Central memory CD8-positive, alpha-beta T cell (primary cell): ENCODE results near the gene GNB1.

ENCODE experiments used
- ATAC-seq: fragments of 150-1000 bp; cut with Tn5 transposase; replicated peaks from 2 replicates; pipeline ENCODE4 v1.10.0; 2022; ENCODE audit warnings: mild to moderate bottlenecking, moderate FRiP score, moderate number of reproducible peaks; ENCODE audit not compliant: poor library complexity, severe bottlenecking; ENCODE audit errors: extremely low read depth
- DNase-seq, 2 donors: peaks; one replicate each; pipeline ENCODE4 v3.0.0; 2021; ENCODE audit warnings: low spot score in 2 of 2
- H3K27ac Mint-ChIP-seq: one replicate; pipeline ENCODE4 v1.8.0; 2022; ENCODE audit warnings: low read depth, mild to moderate bottlenecking, moderate library complexity, mixed read lengths
- H3K27me3 Mint-ChIP-seq: one replicate; pipeline ENCODE4 v1.8.0; 2022; ENCODE audit warnings: mixed read lengths
- H3K36me3 Mint-ChIP-seq: one replicate; pipeline ENCODE4 v1.8.0; 2022; ENCODE audit warnings: mild to moderate bottlenecking, moderate library complexity, mixed read lengths; ENCODE audit not compliant: insufficient read depth
- H3K4me1 Mint-ChIP-seq: one replicate; pipeline ENCODE4 v1.8.0; 2022; ENCODE audit warnings: mixed read lengths
- H3K4me3 Mint-ChIP-seq: one replicate; pipeline ENCODE4 v1.8.0; 2022; ENCODE audit warnings: mild to moderate bottlenecking, moderate library complexity, mixed read lengths
- H3K9me3 Mint-ChIP-seq: one replicate; pipeline ENCODE4 v1.8.0; 2022; ENCODE audit warnings: mixed read lengths

Gene GNB1

GRCh38 chr1:1793481-1794244 is 97.2 kb downstream of the GNB1 start:
- ATAC-seq (no peak), DNase-seq (no peak)
- Mint-ChIP-seq H3K27ac (peak overlapping the region; percentile 77), H3K9me3 (no peaks in the 10 kb centered on the region), H3K27me3 (no peaks in the 10 kb centered on the region), H3K4me3 (no peak overlapping the region), H3K4me1 (peaks cover 31% of the 10 kb centered on the region), H3K36me3 (peaks cover 68% of the 10 kb centered on the region)

- Mint-ChIP-seq H3K9me3 (no peaks in the 10 kb centered on the region), H3K4me3 (no peak overlapping the region), H3K27me3 (no peaks in the 10 kb centered on the region), H3K27ac (peak overlapping the region; percentile 34), H3K36me3 (peaks cover 81% of the 10 kb centered on the region), H3K4me1 (peaks cover 15% of the 10 kb centered on the region)
- ATAC-seq: no peak
- DNase-seq: no peak
These were observed 102.0 kb downstream of the GNB1 start for GRCh38 chr1:1788646-1789431.

GRCh38 chr1:1788136-1788535 is 102.8 kb downstream of the GNB1 start:
- ATAC-seq (no peak), DNase-seq (no peak)
- Mint-ChIP-seq H3K9me3 (no peaks in the 10 kb centered on the region), H3K27ac (no peak overlapping the region), H3K4me3 (no peak overlapping the region), H3K4me1 (peaks cover 11% of the 10 kb centered on the region), H3K36me3 (peaks cover 82% of the 10 kb centered on the region), H3K27me3 (no peaks in the 10 kb centered on the region)

GRCh38 chr1:1786836-1787605 is 103.9 kb downstream of the GNB1 start:
- Mint-ChIP-seq H3K4me3 (no peak overlapping the region), H3K27ac (no peak overlapping the region), H3K36me3 (peaks cover 72% of the 10 kb centered on the region), H3K27me3 (no peaks in the 10 kb centered on the region), H3K9me3 (no peaks in the 10 kb centered on the region), H3K4me1 (peaks cover 15% of the 10 kb centered on the region)
- DNase-seq: no peak
- no peak for ATAC-seq

- H3K36me3 Mint-ChIP-seq: peaks cover 66% of the 10 kb centered on the region
- no peaks in the 10 kb centered on the region for H3K9me3 Mint-ChIP-seq
- H3K4me1 Mint-ChIP-seq: peaks cover 28% of the 10 kb centered on the region
- no peak overlapping the region for H3K4me3 Mint-ChIP-seq
- no peaks in the 10 kb centered on the region for H3K27me3 Mint-ChIP-seq
- DNase-seq: no peak
- no peak for ATAC-seq
- H3K27ac Mint-ChIP-seq: no peak overlapping the region
These were observed 105.2 kb downstream of the GNB1 start for GRCh38 chr1:1785666-1786065.

- no peak for DNase-seq
- Mint-ChIP-seq H3K27me3 (no peaks in the 10 kb centered on the region), H3K27ac (no peak overlapping the region), H3K36me3 (peaks cover 62% of the 10 kb centered on the region), H3K9me3 (no peaks in the 10 kb centered on the region), H3K4me3 (no peak overlapping the region), H3K4me1 (peaks cover 35% of the 10 kb centered on the region)
- ATAC-seq: no peak
These were observed 106.0 kb downstream of the GNB1 start for GRCh38 chr1:1784933-1785332.

GRCh38 chr1:1783320-1783719 is 107.6 kb downstream of the GNB1 start:
- DNase-seq (no peak), ATAC-seq (no peak)
- peaks cover 56% of the 10 kb centered on the region for H3K36me3 Mint-ChIP-seq
- peak overlapping the region; percentile 51 for H3K4me3 Mint-ChIP-seq
- H3K4me1 Mint-ChIP-seq: peaks cover 37% of the 10 kb centered on the region
- H3K27me3 Mint-ChIP-seq: no peaks in the 10 kb centered on the region
- peak overlapping the region; percentile 80 for H3K27ac Mint-ChIP-seq
- H3K9me3 Mint-ChIP-seq: no peaks in the 10 kb centered on the region

- Mint-ChIP-seq H3K4me3 (peak overlapping the region; percentile 51), H3K36me3 (peaks cover 49% of the 10 kb centered on the region)
These were observed 108.3 kb downstream of the GNB1 start for GRCh38 chr1:1782399-1783221.

GRCh38 chr1:1781526-1781903 is 109.4 kb downstream of the GNB1 start:
- Mint-ChIP-seq H3K36me3 (peaks cover 42% of the 10 kb centered on the region), H3K27me3 (no peaks in the 10 kb centered on the region), H3K4me1 (peaks cover 46% of the 10 kb centered on the region), H3K9me3 (no peaks in the 10 kb centered on the region), H3K27ac (peak overlapping the region; percentile 92), H3K4me3 (peak overlapping the region; percentile 80)
- no peak for DNase-seq
- ATAC-seq: no peak

More at GRCh38 chr1:1782399-1783221, 108.3 kb downstream of the GNB1 start:
- no peaks in the 10 kb centered on the region for H3K9me3 Mint-ChIP-seq
- no peak for ATAC-seq
- peaks cover 37% of the 10 kb centered on the region for H3K4me1 Mint-ChIP-seq
- peak overlapping the region; percentile 80 for H3K27ac Mint-ChIP-seq
- no peaks in the 10 kb centered on the region for H3K27me3 Mint-ChIP-seq
- no peak for DNase-seq

- DNase-seq (no peak), ATAC-seq (no peak)
- Mint-ChIP-seq H3K27me3 (no peaks in the 10 kb centered on the region), H3K4me1 (peaks cover 52% of the 10 kb centered on the region), H3K9me3 (no peaks in the 10 kb centered on the region), H3K36me3 (peaks cover 38% of the 10 kb centered on the region), H3K27ac (peak overlapping the region; percentile 92), H3K4me3 (peak overlapping the region; percentile 80)
These were observed 110.0 kb downstream of the GNB1 start for GRCh38 chr1:1780598-1781525.
